K562 (cell line): ENCODE results near the gene TBX10. TPM values are rescaled to one million over a fixed set of nuclear protein-coding genes. Genes with fewer than 3 reads are reported as not detected.

ENCODE experiments used
- CAMTA2 ChIP-seq: fragments of 250-450 bp; sonication (Bioruptor Pico); conservative IDR thresholded peaks from 2 replicates; pipeline ENCODE4 v1.5.1; 2022
- COPS2 ChIP-seq: fragments of 450-650 bp; conservative IDR thresholded peaks from 2 replicates; pipeline ENCODE4 v1.6.1; 2016; ENCODE audit warnings: mild to moderate bottlenecking, moderate library complexity
- DPF2 ChIP-seq: fragments of 450-650 bp; IDR thresholded peaks from 2 replicates; pipeline ENCODE4 v1.6.1; 2016
- EHMT2 ChIP-seq: fragments of 450-650 bp; IDR thresholded peaks from 2 replicates; pipeline ENCODE4 v1.6.1; 2018; ENCODE audit warnings: antibody characterized with exemption
- ELF1 ChIP-seq: fragments of 200-800 bp; sonication (Bioruptor generic); IDR thresholded peaks from 2 replicates; pipeline ENCODE4 v1.6.1; 2016; ENCODE audit warnings: missing genetic modification characterization, missing compliant biosample characterization
- GTF2E2 ChIP-seq: fragments of 200-800 bp; sonication (Bioruptor generic); IDR thresholded peaks from 2 replicates; pipeline ENCODE4 v1.6.1; 2016; ENCODE audit warnings: missing genetic modification characterization, missing compliant biosample characterization
- JUNB ChIP-seq: fragments of 450-650 bp; formaldehyde crosslinking; conservative IDR thresholded peaks from 2 replicates; pipeline ENCODE4 v1.4.0; 2020; ENCODE audit warnings: mild to moderate bottlenecking
- MECOM ChIP-seq: fragments of 250-450 bp; sonication (Bioruptor Pico); IDR thresholded peaks from 2 replicates; pipeline ENCODE4 v1.8.0; 2022; ENCODE audit warnings: inconsistent platforms
- MTA2 ChIP-seq: fragments of 450-650 bp; IDR thresholded peaks from 2 replicates; pipeline ENCODE4 v1.6.1; 2016; ENCODE audit warnings: low read depth
- NCOA1 ChIP-seq: fragments of 450-650 bp; IDR thresholded peaks from 2 replicates; pipeline ENCODE4 v1.6.1; 2016; ENCODE audit warnings: low read depth
- SLC30A9 ChIP-seq: fragments of 250-450 bp; sonication (Bioruptor Pico); IDR thresholded peaks from 2 replicates; pipeline ENCODE4 v1.8.0; 2022; ENCODE audit warnings: mild to moderate bottlenecking, moderate library complexity
- SMARCC2 ChIP-seq: fragments of 450-650 bp; IDR thresholded peaks from 2 replicates; pipeline ENCODE4 v1.6.1; 2017; ENCODE audit warnings: antibody characterized with exemption, moderate library complexity, mild to moderate bottlenecking, low read depth
- ZBTB7A ChIP-seq: IDR thresholded peaks from 2 replicates; pipeline ENCODE4 v1.6.1; 2011; ENCODE audit warnings: low read depth, mild to moderate bottlenecking, low read length, moderate library complexity, borderline replicate concordance; ENCODE audit not compliant: control insufficient read depth
- ZEB2 ChIP-seq: fragments of 450-650 bp; IDR thresholded peaks from 2 replicates; pipeline ENCODE4 v1.6.1; 2016
- ZNF561 ChIP-seq: fragments of 450-650 bp; formaldehyde crosslinking; conservative IDR thresholded peaks from 2 replicates; pipeline ENCODE4 v1.4.0; 2020; ENCODE audit warnings: mild to moderate bottlenecking, moderate library complexity
- ZNF584 ChIP-seq: fragments of 200-800 bp; sonication (Bioruptor generic); IDR thresholded peaks from 2 replicates; pipeline ENCODE4 v1.6.1; 2016; ENCODE audit warnings: low read depth, mild to moderate bottlenecking, missing genetic modification characterization, missing compliant biosample characterization
- ZNF695 ChIP-seq: fragments of 450-650 bp; formaldehyde crosslinking; IDR thresholded peaks from 2 replicates; pipeline ENCODE4 v1.4.0; 2020; ENCODE audit warnings: mild to moderate bottlenecking, moderate library complexity
- ZNF699 ChIP-seq: fragments of 250-450 bp; sonication (Bioruptor Pico); IDR thresholded peaks from 2 replicates; pipeline ENCODE4 v1.8.0; 2021; ENCODE audit warnings: mild to moderate bottlenecking, moderate library complexity; ENCODE audit not compliant: insufficient replicate concordance
- polyA plus RNA-seq, 8 experiments: library from polyadenylated mRNA; depleted of rRNA in 4 of 8; stranded (reverse) in 5 of 8; unstranded in 3 of 8; fragments of >200 nt; fragmentation: Nextera tagmentation in 2 of 8; fragmentation: Illumina TruSeq in 1 of 8; extraction: Ambion mirVana in 2 of 8; extraction: Trizol in 1 of 8; gene quantifications; 2 replicates each; pipeline versions ENCODE4 v1.2.1 to v1.2.3, GENCODE V29; 2011 to 2014; ENCODE audit warnings: inconsistent platforms in 1 of 8, missing spikeins in 1 of 8
- total RNA-seq, 7 experiments: library from RNA; depleted of rRNA in 6 of 7; stranded (reverse); fragments of >200 nt in 6 of 7; fragmentation: Illumina TruSeq in 2 of 7; extraction: Trizol in 2 of 7; gene quantifications; 2 replicates each; pipeline versions ENCODE4 v1.2.1 to v1.2.3, GENCODE V29; 2011 to 2021; ENCODE audit warnings: low replicate concordance in 1 of 7
- TF ChIP-seq, protein P1 (sequence below): sonication (generic); formaldehyde crosslinking; IDR thresholded peaks from 2 replicates; pipeline ENCODE4 v1.8.0; 2022; ENCODE audit warnings: mild to moderate bottlenecking, missing genetic modification reagents
- TF ChIP-seq, protein P2 (sequence below): fragments of 450-650 bp; IDR thresholded peaks from 2 replicates; pipeline ENCODE4 v1.7.0; 2016; ENCODE audit warnings: borderline replicate concordance
- TF ChIP-seq, protein P3 (sequence below): fragments of 250-450 bp; sonication (Bioruptor Pico); IDR thresholded peaks from 2 replicates; pipeline ENCODE4 v1.6.1; 2021; ENCODE audit warnings: mild to moderate bottlenecking
- TF ChIP-seq, protein P4 (sequence below), 2 experiments: fragments of 450-650 bp in 1 of 2; sonication (generic) in 1 of 2; formaldehyde crosslinking; conservative IDR thresholded peaks; 2 replicates each; pipeline versions ENCODE4 v1.4.0 to v1.8.1; 2020 to 2022; ENCODE audit warnings: mild to moderate bottlenecking in 1 of 2, missing genetic modification reagents in 1 of 2

TBX10 gene
- total and polyA plus RNA-seq, 9 of the 15 experiments (the other 6 are each of a cell fraction or from before 2014, with no cell fraction given): not detected

DNA sequence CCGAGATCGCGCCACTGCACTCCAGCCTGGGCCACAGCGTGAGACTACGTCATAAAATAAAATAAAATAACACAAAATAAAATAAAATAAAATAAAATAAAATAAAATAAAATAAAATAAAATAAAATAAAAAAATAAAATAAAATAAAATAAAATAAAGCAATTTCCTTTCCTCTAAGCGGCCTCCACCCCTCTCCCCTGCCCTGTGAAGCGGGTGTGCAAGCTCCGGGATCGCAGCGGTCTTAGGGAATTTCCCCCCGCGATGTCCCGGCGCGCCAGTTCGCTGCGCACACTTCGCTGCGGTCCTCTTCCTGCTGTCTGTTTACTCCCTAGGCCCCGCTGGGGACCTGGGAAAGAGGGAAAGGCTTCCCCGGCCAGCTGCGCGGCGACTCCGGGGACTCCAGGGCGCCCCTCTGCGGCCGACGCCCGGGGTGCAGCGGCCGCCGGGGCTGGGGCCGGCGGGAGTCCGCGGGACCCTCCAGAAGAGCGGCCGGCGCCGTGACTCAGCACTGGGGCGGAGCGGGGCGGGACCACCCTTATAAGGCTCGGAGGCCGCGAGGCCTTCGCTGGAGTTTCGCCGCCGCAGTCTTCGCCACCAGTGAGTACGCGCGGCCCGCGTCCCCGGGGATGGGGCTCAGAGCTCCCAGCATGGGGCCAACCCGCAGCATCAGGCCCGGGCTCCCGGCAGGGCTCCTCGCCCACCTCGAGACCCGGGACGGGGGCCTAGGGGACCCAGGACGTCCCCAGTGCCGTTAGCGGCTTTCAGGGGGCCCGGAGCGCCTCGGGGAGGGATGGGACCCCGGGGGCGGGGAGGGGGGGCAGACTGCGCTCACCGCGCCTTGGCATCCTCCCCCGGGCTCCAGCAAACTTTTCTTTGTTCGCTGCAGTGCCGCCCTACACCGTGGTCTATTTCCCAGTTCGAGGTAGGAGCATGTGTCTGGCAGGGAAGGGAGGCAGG lies 56.0 kb downstream of the TBX10 start, which contains the start of gene GSTP1 (continued):
- TF ChIP-seq, protein P1, sequence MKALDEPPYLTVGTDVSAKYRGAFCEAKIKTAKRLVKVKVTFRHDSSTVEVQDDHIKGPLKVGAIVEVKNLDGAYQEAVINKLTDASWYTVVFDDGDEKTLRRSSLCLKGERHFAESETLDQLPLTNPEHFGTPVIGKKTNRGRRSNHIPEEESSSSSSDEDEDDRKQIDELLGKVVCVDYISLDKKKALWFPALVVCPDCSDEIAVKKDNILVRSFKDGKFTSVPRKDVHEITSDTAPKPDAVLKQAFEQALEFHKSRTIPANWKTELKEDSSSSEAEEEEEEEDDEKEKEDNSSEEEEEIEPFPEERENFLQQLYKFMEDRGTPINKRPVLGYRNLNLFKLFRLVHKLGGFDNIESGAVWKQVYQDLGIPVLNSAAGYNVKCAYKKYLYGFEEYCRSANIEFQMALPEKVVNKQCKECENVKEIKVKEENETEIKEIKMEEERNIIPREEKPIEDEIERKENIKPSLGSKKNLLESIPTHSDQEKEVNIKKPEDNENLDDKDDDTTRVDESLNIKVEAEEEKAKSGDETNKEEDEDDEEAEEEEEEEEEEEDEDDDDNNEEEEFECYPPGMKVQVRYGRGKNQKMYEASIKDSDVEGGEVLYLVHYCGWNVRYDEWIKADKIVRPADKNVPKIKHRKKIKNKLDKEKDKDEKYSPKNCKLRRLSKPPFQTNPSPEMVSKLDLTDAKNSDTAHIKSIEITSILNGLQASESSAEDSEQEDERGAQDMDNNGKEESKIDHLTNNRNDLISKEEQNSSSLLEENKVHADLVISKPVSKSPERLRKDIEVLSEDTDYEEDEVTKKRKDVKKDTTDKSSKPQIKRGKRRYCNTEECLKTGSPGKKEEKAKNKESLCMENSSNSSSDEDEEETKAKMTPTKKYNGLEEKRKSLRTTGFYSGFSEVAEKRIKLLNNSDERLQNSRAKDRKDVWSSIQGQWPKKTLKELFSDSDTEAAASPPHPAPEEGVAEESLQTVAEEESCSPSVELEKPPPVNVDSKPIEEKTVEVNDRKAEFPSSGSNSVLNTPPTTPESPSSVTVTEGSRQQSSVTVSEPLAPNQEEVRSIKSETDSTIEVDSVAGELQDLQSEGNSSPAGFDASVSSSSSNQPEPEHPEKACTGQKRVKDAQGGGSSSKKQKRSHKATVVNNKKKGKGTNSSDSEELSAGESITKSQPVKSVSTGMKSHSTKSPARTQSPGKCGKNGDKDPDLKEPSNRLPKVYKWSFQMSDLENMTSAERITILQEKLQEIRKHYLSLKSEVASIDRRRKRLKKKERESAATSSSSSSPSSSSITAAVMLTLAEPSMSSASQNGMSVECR (CRISPR knock-in tag): peak; percentile 73
- TF ChIP-seq NCOA1 (no peak), DPF2 (no peak), GTF2E2 (tag) (peak; percentile 61; the same call in 1 of the 2 replicates), SMARCC2 (no peak), MTA2 (no peak), ELF1 (0 out of 2 replicates have a peak, but pooled peaks have one; percentile 20), ZNF561 (no peak), ZNF699 (CRISPR knock-in tag) (no peak), SLC30A9 (CRISPR knock-in tag) (no peak), ZNF695 (CRISPR knock-in tag) (no peak), JUNB (no peak), COPS2 (no peak), ZBTB7A (peak; percentile 100), CAMTA2 (CRISPR knock-in tag) (no peak), MECOM (no peak), ZNF584 (CRISPR knock-in tag) (no peak), EHMT2 (no peak), ZEB2 (no peak)
- TF ChIP-seq, protein P2, sequence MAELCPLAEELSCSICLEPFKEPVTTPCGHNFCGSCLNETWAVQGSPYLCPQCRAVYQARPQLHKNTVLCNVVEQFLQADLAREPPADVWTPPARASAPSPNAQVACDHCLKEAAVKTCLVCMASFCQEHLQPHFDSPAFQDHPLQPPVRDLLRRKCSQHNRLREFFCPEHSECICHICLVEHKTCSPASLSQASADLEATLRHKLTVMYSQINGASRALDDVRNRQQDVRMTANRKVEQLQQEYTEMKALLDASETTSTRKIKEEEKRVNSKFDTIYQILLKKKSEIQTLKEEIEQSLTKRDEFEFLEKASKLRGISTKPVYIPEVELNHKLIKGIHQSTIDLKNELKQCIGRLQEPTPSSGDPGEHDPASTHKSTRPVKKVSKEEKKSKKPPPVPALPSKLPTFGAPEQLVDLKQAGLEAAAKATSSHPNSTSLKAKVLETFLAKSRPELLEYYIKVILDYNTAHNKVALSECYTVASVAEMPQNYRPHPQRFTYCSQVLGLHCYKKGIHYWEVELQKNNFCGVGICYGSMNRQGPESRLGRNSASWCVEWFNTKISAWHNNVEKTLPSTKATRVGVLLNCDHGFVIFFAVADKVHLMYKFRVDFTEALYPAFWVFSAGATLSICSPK: no peak
- TF ChIP-seq, protein P3, sequence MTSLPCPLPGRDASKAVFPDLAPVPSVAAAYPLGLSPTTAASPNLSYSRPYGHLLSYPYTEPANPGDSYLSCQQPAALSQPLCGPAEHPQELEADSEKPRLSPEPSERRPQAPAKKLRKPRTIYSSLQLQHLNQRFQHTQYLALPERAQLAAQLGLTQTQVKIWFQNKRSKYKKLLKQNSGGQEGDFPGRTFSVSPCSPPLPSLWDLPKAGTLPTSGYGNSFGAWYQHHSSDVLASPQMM: no peak
- TF ChIP-seq, protein P4, sequence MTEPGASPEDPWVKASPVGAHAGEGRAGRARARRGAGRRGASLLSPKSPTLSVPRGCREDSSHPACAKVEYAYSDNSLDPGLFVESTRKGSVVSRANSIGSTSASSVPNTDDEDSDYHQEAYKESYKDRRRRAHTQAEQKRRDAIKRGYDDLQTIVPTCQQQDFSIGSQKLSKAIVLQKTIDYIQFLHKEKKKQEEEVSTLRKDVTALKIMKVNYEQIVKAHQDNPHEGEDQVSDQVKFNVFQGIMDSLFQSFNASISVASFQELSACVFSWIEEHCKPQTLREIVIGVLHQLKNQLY (CRISPR knock-in tag; conservative IDR thresholded peaks at IDR 0.05): 0 out of 4 replicates have a peak, but pooled peaks of 1 of the 2 experiments have one; percentile 50
